GM18868 (cell line): ENCODE measurements around the gene KRTAP10-3.

Source experiments
- ATAC-seq: cut with Tn5 transposase; IDR thresholded peaks from one replicate; pipeline ENCODE4 v1.9.1; 2021; ENCODE audit warnings: mild to moderate bottlenecking, moderate library complexity; ENCODE audit not compliant: unreplicated experiment

KRTAP10-3 gene

DNA sequence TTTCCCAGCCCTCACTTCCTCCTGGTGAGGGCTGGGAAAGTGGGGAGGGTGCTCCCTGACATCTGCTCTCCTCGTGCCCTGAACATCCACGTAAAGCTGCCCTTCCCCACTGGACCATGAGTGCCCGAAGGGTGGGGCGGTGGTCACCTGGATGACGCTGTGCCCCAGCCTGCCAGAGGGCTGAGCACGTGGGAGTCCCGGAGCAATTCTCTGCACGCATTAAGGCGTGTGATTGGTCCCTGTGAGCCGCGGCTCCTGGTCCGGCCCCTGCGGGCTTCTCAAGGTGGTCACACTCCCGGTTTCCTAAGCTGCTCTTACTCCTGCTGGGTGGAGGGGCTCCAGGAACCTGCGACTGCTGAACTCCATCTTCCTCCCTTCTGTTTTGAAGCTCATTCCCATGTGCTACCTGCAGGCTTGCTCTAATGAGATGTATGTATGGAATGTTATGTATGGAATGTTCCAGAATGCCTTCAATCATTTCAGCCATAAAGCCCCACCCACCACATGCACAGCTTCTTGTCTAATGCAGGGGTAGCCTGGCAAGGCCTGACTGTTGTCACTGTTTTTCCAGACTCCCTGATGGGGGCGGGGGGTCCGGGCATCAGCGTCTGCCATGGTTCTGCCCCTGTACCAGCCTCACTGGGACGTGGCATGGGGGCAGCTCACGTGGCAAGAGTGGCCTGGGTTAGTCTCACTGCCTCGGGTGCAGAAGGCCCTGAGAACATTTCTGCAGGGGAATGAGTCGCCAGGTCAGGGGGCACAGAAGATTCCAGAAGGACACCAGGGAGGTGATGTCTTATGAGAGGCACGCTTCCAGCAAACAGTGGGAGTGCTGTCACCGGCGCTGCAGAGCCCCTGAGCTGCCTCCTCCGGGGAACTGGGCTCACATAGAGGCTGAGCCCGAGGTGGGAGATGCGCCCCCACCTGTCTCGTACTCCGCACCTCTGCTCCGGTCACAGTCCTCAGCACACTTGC is 38.0 kb downstream of the KRTAP10-3 start:
- no peak for ATAC-seq

DNA sequence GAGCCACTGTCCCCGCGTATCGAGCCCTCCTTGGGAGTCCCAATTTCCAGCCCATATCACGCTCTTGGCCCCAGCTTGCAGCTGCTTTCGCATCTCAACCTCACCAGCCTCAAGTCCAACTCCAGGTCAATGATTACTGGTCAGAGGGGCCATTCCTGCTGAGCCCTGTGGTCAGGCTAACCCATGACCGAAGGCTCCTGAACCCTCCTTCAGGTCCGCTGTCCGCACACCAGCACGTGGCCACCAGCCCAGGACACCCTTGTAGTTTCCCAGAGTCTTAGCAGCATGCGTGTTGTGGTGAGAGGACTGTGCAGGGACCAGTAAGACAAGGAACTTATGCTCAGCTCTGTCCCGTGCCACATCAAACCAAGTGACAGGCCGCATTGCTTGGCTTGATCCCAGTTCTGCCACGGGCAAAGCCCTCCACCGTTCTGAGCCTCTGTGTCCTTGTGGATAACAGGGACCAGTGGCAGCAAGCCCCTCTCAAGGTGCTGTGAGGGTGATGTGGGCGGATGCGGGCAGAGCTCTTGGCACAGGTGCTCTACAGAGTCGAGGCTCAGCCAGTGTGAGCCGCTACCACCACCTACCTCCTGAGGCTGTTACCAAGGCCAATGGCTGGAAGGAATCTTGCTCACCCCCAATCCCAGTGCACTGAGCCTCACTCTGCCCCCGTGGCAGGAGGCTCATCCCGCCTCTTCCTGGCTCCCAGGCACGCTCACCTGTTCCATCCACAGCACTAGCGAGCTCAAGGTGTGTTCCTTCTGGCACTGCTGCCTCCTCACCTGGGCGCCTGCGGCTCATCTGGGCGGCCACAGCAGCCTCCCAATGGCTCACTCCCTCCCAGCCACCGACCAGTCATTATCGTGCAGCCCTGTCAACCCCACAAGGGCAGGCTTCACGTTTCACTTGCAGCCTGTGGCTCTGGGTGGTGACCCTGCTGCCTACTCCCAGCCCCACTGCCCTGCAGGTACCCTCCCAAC is 39.0 kb downstream of the KRTAP10-3 start:
- ATAC-seq, result no peak

DNA sequence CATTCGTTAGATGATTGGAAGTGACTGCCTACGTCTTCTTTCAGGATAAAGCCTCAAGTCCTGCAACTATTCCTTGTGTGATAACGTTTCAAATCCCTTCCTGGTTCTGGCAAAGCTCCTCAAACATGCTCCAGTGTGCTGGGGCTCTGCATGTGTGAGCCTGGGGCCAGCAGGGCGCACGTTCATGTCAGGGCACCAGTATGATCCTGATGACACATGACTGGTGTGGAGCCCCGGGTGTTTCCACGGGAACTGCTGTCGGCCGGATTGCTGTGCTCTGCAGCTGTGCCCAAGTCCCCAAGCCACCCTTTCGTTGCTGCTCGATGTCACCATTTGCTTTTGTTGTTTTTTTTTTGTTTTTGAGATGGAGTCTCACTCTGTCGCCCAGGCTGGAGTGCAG is 39.9 kb downstream of the KRTAP10-3 start:
- no peak for ATAC-seq

DNA sequence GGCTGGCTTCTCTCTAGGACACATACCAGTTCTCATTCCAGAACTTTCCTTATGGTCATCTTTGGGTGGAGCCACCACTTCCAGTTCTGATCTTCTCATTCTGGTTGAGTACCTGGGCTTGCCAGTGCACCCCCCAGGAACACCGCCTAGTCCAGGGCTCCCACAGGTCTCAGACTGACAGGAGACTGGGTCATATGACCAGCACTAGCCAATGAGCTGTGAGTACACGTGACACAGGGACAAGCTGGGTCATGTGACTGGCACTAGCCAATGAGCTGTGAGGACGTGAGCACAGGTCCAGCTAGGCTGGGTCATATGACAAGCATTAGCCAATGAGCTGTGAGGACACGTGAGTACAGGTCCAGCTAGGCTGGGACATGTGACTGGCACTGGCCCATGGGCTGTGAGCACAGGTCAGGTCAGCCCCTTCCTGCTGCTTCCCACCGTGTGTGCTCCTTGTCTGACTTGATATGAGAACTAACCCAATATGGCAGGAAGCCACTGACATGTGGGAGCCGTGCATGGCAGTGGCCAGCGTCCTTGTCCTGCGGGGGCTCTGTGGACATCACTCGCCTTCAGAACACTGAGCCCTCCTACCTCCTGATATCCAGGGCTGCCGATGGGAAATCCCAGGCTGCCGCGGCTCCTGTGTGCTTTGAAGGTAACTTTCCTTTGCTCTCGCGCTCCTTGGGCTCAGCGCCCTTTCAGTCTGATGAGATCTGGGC is 41.3 kb downstream of the KRTAP10-3 start:
- no peak for ATAC-seq

DNA sequence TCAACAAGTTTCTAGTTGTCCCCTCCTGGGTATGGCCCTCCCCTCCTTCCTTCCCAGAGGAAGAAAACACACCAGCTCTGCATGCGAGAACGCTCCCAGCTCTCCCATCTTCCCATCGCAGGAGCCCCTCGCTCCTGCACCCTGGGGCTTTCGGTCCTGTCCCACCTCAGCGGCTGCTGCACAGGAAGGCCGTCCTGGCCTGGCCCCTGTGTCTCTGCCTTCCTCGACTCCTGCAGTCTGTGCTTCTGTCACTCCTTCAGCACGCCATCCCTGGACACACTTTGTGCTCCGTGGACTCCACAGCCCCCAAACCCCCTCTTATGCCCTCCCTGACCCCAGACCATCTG is 41.8 kb downstream of the KRTAP10-3 start:
- ATAC-seq, result no peak

DNA sequence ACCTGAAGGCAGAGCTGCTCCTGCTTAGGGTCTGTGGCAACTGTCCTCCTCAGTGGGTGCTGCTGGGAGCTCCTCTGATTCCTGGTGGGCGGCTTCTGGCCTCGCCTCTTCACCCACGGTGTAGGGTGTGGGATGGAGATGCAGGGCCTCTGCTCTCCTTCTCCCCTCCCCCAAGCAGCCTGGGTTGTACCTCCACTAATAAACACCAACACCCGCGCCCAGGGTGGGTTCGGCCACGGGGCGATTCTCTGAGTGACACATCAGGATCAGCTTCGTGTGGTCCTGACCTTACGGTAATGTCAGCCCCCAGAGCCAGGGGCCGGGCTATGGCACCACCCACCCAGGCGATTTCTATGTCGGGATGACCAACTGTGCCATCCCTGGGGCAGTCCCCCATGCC is 42.3 kb downstream of the KRTAP10-3 start:
- ATAC-seq, result no peak

DNA sequence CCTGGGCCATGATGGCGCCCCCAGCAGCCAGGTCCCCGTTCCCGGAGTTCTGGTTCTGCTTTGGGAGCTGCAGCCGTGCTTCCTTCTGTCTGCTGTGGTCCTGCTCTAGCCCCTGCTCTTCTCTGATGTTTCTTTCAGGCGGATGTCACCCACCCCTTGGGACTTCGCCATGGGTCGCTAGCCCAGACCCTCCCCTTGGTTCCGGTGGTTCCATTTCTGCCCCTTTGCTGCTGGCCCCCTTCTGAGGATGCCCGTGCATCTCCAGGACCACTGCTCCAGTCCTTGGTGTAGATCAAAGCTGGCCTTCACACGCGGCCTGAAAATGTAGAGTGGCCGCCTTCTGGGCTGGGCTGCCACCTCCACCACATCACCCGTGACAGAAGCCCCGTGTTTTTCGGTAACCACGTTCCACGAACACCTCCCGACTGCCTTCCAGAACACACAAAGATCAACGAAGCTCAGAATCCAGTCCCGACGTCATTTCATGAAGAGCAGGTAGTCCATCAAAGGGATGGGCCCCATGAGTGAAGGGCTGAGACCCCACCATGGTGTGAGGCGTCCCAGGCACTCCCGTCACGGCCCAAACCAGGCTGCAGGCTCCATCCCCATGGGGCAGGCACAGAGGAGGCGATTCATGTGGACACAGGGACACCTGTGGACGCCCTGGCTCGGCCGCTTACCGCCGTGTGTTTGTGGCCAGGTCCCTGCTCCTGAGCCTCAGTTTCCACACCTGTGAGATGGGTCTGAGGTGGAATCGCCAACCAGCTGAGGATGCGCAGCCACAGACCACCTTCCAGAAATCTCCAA is 43.0 kb downstream of the KRTAP10-3 start:
- no peak for ATAC-seq

DNA sequence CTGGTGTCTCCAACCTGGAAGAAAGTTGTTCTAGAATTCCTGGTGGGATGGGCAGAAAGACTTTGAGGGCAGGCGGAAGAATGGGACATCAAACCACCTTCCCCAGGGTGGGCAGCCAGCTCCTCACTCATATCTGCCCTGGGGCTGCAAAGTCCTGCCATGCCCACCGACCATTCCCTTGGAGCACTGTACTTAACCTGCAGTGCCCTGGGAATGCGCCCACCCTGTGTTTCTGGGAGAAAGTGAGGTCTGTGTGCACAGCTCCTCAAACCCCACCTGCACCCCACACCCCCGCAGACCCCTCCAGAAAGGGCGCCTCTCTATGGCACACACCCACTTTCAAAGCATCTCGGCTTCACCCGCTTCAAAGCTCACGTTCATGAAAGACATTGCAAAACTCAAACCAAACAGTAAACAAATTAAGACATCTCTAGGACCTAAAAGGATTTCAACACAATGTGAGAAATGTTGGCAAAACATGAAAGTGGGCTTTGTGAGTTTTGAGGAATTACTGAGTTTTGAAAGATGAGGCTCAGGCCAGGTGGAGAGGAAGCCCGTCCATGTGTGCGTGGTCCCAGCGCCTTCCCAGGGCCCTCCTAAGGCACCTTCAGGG is 43.7 kb downstream of the KRTAP10-3 start:
- no peak for ATAC-seq

DNA sequence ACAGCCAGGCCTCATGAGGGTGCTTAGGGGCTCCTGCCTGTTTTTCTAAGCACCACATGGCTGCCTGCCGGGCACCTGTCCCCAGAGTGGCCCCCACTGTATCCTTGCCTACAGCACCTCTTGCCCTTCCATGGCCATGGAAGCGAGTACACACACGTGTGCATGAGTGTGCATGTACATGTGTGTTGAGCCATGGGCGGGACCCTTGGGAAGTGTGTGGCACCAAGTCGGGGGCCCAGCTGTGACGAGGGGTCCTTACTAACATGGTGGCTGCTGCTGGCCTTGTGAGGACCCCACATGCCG is 44.4 kb downstream of the KRTAP10-3 start:
- ATAC-seq, result no peak

DNA sequence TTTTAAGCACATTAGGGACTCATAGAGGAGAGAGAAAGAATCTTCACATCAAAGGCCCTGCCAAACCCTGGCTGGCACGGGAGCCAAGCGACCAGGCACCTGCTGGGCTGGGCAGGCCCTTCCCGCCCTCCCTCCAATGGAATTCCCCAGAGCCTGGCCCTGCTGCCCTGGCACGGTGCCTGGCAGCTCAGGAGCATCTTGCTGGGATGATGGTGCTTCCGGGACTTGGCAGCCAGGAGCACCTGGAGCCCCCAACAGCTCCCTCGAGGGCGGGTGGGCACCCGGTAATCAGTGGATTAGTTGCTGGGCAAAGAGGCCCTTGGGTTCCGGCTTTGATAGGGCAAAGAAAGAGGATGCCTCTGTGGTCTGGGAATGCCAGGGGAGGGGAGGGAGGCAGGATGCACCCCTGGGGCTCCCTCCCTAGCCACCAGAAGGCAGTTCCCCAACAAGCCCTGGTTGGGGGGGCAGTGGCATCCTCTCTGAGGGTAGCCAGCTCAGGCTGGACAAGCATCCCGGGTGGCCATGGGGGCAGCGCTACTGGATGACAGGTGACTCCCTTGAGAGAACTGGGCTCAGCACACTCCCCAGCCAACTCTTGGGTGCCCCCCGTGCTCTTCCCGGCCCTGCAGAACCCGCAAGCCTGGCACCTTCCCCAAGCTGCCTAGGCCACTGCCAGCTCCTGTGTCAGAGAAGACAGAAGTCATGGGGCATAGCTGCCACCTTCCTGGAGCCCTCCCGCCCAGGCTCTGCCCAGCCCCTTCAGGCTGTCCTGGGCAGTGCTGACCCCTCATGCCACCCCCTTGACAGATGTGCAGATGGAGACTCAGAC is 45.0 kb downstream of the KRTAP10-3 start:
- no peak for ATAC-seq

DNA sequence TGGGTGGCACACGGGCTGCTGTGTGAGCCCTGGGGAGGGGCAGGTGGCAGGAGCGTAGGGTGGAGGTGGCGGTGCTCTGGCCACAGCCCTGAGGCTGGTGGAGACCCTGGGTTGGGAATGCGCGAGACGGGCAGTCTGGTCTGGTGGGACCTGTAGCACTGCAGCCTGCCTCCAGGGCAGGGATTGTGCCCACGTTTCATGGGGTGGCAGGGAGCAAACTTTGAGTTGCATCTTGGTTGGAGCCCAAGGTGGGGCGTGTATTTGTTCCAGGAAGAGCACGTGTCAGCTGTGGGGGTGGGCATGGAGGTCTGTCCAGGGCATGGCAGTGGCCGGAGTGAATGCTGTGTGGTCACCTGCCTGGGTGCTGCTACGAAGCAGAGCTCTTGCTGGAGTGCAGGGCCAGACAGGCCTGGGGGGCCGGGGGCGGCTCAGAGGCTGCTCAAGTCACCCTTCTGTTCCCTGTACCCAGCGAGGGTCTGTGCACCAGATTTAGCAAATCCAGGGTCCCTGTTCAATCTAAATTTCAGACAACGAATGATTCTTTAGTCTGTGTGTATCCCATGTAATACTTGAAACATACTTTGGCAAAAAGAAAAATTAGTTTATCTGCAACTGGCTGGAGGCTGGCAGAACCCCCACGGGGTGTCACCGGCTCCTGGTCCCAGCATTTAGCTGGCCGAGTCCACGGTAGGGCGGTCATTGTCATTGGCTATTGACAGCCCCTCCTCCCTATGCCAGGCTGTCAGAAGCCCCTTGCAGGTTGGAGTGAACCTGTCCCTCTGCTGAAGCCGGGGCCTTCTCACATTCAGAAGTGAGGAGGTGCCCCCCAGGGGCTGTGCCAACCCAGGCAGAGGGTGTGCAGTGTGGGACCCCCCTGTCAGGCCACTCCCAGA is 45.9 kb downstream of the KRTAP10-3 start:
- no peak for ATAC-seq

DNA sequence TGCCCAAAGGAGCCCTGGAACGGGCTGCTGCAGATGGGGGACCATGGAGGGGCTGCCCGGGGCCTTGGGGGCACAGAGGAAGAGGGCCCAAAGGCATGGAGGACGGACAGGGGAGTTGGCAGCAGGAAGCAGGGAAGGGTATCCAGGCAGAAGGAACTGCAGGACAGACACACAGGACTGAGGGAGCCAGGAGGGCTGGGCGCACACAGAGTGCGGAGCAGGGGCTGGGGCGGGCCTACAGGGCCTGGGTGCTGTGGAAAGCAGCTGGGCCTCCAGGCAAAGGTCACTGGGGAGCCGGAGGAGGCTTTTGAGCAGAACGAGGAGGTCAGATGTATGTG is 46.7 kb downstream of the KRTAP10-3 start:
- ATAC-seq, result no peak

DNA sequence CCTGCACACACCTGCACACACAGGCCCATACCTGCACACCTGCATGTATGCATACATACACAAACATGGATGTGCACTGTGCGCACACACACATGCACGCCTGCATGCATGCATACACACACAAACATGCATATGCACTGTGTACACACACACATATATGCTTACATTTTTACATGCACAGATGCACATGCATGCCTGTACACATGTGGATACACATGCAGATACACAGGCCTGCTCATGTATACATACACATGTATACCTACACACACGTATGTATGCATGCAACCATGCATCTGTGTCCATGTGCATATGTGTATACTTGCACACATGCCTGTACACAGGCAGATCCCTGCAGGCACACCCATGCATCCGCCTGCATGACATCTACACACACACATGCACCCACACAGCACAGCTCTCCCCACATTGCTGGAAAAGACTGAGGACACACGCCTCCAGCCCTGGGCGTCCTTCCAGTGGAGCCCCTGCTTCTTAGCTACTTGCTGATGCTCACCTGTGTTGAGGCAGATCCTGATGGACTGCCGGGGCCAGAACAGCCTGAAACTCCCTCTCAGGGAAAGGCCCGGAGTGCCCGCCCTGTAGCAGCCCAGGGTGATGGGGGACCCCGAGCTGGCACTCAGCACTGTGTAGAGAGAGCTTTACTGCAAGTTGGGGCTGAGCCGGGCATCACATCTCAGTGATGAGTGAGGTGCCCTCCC is 47.2 kb downstream of the KRTAP10-3 start:
- no peak for ATAC-seq

DNA sequence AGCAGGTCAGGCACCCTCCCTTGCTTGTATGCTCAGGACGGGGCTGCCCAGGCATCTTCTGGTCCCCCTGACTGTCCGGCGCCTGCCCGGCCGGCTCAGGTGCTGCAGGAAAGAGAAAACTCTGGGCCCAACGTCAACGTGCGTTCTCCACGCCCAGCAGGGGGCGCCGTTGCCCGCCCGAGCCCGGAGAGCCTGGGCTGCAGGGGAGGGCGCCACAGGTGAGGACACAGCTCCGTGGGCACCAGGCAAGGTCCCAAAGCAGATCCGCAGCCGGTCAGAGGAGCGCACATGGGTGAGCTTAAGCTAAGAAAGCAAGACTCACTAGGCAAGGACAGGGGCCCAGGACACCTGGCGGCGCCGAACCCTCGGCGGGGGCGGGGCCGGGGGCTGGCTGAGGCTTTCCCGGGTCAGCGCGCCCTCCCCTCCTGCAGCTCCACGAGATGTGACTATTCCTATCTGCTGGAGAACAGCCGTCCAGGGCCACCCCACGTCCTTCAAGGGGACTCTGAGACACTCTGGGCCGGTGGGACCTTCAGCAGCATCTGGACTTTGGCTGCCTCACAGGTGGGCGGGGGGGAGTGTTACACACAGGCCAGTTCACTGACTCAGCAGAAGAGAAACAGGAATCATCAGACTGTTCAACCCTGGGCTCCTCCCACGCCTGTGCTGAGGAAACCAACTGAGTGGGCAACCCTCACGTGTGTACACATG is 47.9 kb downstream of the KRTAP10-3 start:
- ATAC-seq, result no peak

DNA sequence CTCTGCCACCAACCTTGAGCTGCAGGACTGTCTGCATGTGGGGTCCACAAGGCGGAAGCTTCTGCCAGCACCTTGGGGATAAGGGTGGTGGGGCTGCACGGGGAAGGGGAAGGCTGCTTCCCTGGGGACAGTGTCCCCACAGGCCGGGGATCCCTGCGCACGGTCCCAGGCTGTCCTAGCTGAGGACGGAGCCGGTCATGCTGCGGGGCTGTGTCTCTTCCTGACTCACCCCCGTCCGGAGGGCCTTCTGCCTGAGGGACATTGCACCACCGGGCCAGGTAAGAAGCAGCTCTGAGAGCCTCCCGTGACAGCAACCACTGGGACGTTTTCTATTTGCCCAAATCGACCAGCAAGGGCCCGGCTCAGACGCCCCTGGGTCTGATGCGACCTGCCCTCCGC is 48.5 kb downstream of the KRTAP10-3 start:
- no peak for ATAC-seq

DNA sequence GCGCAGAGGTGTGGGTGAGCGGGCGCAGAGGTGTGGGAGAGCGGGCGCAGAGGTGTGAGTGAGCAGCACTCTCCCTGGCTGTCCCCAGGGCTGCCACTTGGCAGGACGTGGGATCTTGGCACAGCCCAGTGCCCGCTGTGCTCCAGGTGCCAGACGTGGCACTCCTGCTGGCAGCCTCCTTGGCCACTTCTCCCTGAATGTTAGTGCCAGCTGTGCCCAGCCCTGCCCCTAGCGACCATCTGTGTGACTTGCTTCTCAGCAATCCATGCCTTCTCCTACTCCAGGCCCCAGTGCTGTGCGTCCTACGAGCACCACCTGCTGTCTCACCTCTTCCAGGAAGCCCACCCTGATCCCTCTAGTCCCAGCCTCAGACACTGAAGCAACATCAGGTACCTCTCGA is 49.1 kb downstream of the KRTAP10-3 start:
- ATAC-seq, result no peak
